OCI-LY1 (cell line): ENCODE results near the gene HCK.
"Not testable (repeated sequence)": the region's sequence is repeated elsewhere in the genome, so short reads cannot be mapped to it uniquely, and the experiment has no call there.

ENCODE experiments used
- H2AFZ ChIP-seq: fragments of 200-600 bp; sonication (generic), shearing (Covaris generic); 2 replicates; pipeline ENCODE4 v1.6.0; 2014; ENCODE audit warnings: antibody characterized with exemption, mild to moderate bottlenecking, low read length
- H3F3A ChIP-seq: fragments of 200-600 bp; sonication (generic), shearing (Covaris generic); 2 replicates; pipeline ENCODE4 v1.6.0; 2014; ENCODE audit warnings: mild to moderate bottlenecking, antibody characterized with exemption, low read length, moderate library complexity; ENCODE audit not compliant: insufficient read depth
- H3K27ac ChIP-seq: fragments of 200-600 bp; sonication (generic); 2 replicates; pipeline ENCODE4 v1.5.1; 2014; ENCODE audit warnings: low read length, mixed run types, mild to moderate bottlenecking, low read depth; ENCODE audit not compliant: poor library complexity, severe bottlenecking
- H3K27me3 ChIP-seq: fragments of 200-600 bp; sonication (generic); 2 replicates; pipeline ENCODE4 v1.6.0; 2014; ENCODE audit warnings: antibody characterized with exemption, mild to moderate bottlenecking, low read length, moderate library complexity; ENCODE audit not compliant: insufficient read depth
- H3K36me3 ChIP-seq: fragments of 200-600 bp; sonication (generic); 2 replicates; pipeline ENCODE4 v1.6.1; 2014; ENCODE audit warnings: mild to moderate bottlenecking, antibody characterized with exemption, low read length, moderate library complexity, mixed read lengths; ENCODE audit not compliant: insufficient read depth
- H3K4me1 ChIP-seq: fragments of 200-600 bp; sonication (generic); 2 replicates; pipeline ENCODE4 v1.5.1; 2014; ENCODE audit warnings: mild to moderate bottlenecking, low read length, moderate library complexity; ENCODE audit not compliant: insufficient read depth, severe bottlenecking
- H3K4me2 ChIP-seq: fragments of 200-600 bp; sonication (generic), shearing (Covaris generic); 2 replicates; pipeline ENCODE4 v1.6.1; 2014; ENCODE audit warnings: low read length
- H3K4me3 ChIP-seq: fragments of 200-600 bp; sonication (generic); 2 replicates; pipeline ENCODE4 v1.5.1; 2014; ENCODE audit warnings: low read length, low read depth, mild to moderate bottlenecking, mixed read lengths; ENCODE audit not compliant: poor library complexity, severe bottlenecking
- H3K79me2 ChIP-seq: fragments of 200-600 bp; shearing (Covaris generic); 2 replicates; pipeline ENCODE4 v1.6.1; 2016; ENCODE audit warnings: mixed run types, low read length, mixed read lengths; ENCODE audit not compliant: insufficient read depth
- H3K9ac ChIP-seq: fragments of 200-600 bp; sonication (generic), shearing (Covaris generic); 2 replicates; pipeline ENCODE4 v1.6.1; 2014; ENCODE audit warnings: mild to moderate bottlenecking, low read length, mixed read lengths
- H3K9me2 ChIP-seq: fragments of 200-600 bp; sonication (generic), shearing (Covaris generic); 2 replicates; pipeline ENCODE4 v1.6.1; 2014; ENCODE audit warnings: low read depth, mild to moderate bottlenecking, low read length, mixed read lengths
- H3K9me3 ChIP-seq: fragments of 200-600 bp; shearing (Covaris generic); 2 replicates; pipeline ENCODE4 v1.6.1; 2014; ENCODE audit warnings: low read length, mixed read lengths
- H4K20me1 ChIP-seq: fragments of 200-600 bp; sonication (generic), shearing (Covaris generic); 2 replicates; pipeline ENCODE4 v1.6.0; 2016; ENCODE audit warnings: mild to moderate bottlenecking, low read length; ENCODE audit not compliant: insufficient read depth
- CTCF ChIP-seq: fragments of 200-600 bp; sonication (generic), shearing (Covaris generic); IDR thresholded peaks from 2 replicates; pipeline ENCODE4 v1.5.1; 2017; ENCODE audit warnings: mild to moderate bottlenecking, antibody characterized with exemption, low read length, moderate library complexity, mixed read lengths
- EZH2 ChIP-seq: fragments of 200-600 bp; sonication (generic), shearing (Covaris generic); IDR thresholded peaks from 2 replicates; pipeline ENCODE4 v1.8.0; 2017; ENCODE audit warnings: borderline replicate concordance, mixed run types, mild to moderate bottlenecking, antibody characterized with exemption, low read length, moderate library complexity, mixed read lengths

Gene HCK

GRCh38 chr20:32114305-32114960 lies 62.4 kb downstream of the HCK start:
- Histone ChIP-seq H3K9me2 (no peaks in the 10 kb centered on the region), H3K9me3 (0 out of 2 replicates have a peak, but pooled peaks cover 4% of the 10 kb centered on the region), H3K36me3 (peaks cover 6% of the 10 kb centered on the region; the same call in 1 of the 2 replicates), H3K4me1 (peaks cover 15% of the 10 kb centered on the region), H3K4me3 (no peak overlapping the region), H3K4me2 (no peak overlapping the region), H3K27ac (no peak overlapping the region), H3K9ac (no peak overlapping the region), H3F3A (no peaks in the 10 kb centered on the region), H4K20me1 (no peaks in the 10 kb centered on the region), H2AFZ (no peak overlapping the region), H3K79me2 (peaks cover 81% of the 10 kb centered on the region), H3K27me3 (no peaks in the 10 kb centered on the region)
- TF ChIP-seq EZH2 (no peak), CTCF (no peak)

- Histone ChIP-seq H3F3A (no peaks in the 10 kb centered on the region), H3K79me2 (peaks cover 83% of the 10 kb centered on the region), H3K4me3 (no peak overlapping the region), H3K27me3 (no peaks in the 10 kb centered on the region), H3K9ac (no peak overlapping the region), H3K27ac (no peak overlapping the region), H4K20me1 (no peaks in the 10 kb centered on the region), H3K4me2 (no peak overlapping the region), H3K4me1 (peaks cover 12% of the 10 kb centered on the region), H3K36me3 (peaks cover 6% of the 10 kb centered on the region; the same call in 1 of the 2 replicates), H3K9me2 (no peaks in the 10 kb centered on the region), H3K9me3 (0 out of 2 replicates have a peak, but pooled peaks cover 4% of the 10 kb centered on the region), H2AFZ (no peak overlapping the region)
- TF ChIP-seq EZH2 = no peak
- no peak for TF ChIP-seq CTCF
Observed at GRCh38 chr20:32115211-32115767, 63.2 kb downstream of the HCK start.

- Histone ChIP-seq H3K4me1 (peaks cover 4% of the 10 kb centered on the region), H4K20me1 (no peaks in the 10 kb centered on the region), H3K9me3 (0 out of 2 replicates have a peak, but pooled peaks cover 4% of the 10 kb centered on the region), H3K36me3 (peaks cover 6% of the 10 kb centered on the region; the same call in 1 of the 2 replicates), H3K27ac (no peak overlapping the region), H3K4me2 (no peak overlapping the region), H3F3A (no peaks in the 10 kb centered on the region), H2AFZ (no peak overlapping the region), H3K27me3 (no peaks in the 10 kb centered on the region), H3K9ac (no peak overlapping the region), H3K79me2 (peaks cover 82% of the 10 kb centered on the region), H3K4me3 (no peak overlapping the region), H3K9me2 (no peaks in the 10 kb centered on the region)
- no peak for TF ChIP-seq CTCF
- no peak for TF ChIP-seq EZH2
Observed at GRCh38 chr20:32116079-32116521, 64.1 kb downstream of the HCK start.

- not testable (repeated sequence) for H3K4me3 ChIP-seq, H3K36me3 ChIP-seq, H3K27me3 ChIP-seq, H3F3A ChIP-seq, H3K9me2 ChIP-seq, H3K9ac ChIP-seq, H3K4me1 ChIP-seq, H4K20me1 ChIP-seq, H3K27ac ChIP-seq, H3K4me2 ChIP-seq, H3K9me3 ChIP-seq, H2AFZ ChIP-seq
- peaks cover 75% of the 10 kb centered on the region for H3K79me2 ChIP-seq
Observed at GRCh38 chr20:32116796-32117195, 64.8 kb downstream of the HCK start.

- not testable (repeated sequence) for H3K4me1 ChIP-seq, H3K27ac ChIP-seq, H3K9me3 ChIP-seq, H3K27me3 ChIP-seq, H3K4me2 ChIP-seq, H4K20me1 ChIP-seq, H2AFZ ChIP-seq, H3K9ac ChIP-seq, H3F3A ChIP-seq, H3K4me3 ChIP-seq, H3K9me2 ChIP-seq, H3K36me3 ChIP-seq
- H3K79me2 ChIP-seq = peaks cover 64% of the 10 kb centered on the region
Observed at GRCh38 chr20:32118427-32118826, 66.4 kb downstream of the HCK start.
